Activated naive CD4-positive, alpha-beta T cell treated with Interleukin-2 at 50 U/mL for 16 hours (primary cell): Measurements from ENCODE around the gene GIPR.
"Not testable (repeated sequence)": the region's sequence is repeated elsewhere in the genome, so short reads cannot be mapped to it uniquely, and the experiment has no call there.

ENCODE experiments used
- DNase-seq: peaks from one replicate; pipeline ENCODE4 v3.0.0-alpha.2; 2020

The GIPR gene

DNA sequence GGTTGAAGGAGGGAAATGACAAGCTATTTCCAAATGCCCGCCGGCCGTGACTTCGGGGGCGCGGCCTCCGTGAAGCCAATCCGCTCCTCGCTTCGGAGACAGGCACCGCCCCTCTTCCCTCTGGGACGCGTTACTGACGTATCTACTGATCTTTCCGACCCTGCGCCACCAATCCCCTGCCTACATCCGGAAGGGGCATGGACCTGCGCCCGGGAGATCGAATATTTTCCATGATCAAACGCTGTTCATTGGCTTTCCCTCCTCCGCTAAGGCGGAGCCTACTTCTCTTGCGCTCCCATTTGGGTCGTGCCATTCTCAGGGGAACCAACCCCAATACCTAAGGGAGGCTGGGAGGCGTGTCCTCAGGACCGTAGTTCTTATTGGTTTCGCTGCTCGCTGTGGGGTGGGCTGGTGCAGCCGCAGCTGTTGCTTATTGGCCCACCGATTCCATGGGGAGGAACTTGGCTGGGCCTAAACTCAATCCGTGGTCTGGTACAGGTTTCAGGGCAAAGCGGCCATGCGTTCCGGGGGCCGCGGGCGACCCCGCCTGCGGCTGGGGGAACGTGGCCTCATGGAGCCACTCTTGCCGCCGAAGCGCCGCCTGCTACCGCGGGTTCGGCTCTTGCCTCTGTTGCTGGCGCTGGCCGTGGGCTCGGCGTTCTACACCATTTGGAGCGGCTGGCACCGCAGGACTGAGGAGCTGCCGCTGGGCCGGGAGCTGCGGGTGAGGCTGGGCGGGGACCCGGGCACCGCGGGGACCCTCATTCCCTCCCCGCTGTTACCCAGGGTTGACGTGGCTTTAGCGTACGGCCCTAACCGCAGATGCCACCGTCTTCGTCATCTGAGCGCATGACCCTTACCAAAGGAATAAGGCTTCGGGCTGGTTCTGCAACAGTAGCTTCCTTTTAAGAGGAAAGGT is 24.4 kb downstream of the GIPR start, which contains the start of gene QPCTL:
QPCTL (plus strand) TSS at position 480 of the 919 bp plus-strand sequence; CDS start at position 518, 38 bp downstream.
- peak; percentile 98 for DNase-seq

DNA sequence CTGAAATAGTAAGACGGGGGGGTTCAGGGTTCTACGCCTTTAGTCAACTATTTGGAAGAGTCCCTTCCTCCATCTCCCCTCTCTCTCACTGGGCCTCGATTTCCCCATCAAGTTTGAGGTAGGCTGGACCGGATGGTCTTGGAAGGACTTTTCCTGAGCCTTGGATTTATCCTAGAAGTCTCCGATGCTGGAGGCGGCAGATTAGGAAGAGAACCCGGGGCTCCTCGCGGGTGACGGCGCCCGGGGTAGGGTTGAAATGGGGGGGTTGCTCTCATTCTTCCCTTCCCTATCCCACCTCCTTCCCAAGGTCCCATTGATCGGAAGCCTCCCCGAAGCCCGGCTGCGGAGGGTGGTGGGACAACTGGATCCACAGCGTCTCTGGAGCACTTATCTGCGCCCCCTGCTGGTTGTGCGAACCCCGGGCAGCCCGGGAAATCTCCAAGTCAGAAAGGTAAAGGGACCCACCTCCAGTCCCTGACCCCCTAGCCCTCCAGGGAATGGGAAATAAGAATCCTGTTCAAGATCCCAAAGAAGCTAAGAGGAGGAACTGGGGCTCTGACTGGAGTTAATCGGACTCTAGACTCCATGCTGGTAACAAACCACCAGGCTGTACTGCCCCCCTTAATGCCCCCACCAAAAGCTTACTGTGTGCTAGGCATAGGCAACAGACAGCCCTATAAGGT is 25.2 kb downstream of the GIPR start:
- DNase-seq = peak; percentile 80

DNA sequence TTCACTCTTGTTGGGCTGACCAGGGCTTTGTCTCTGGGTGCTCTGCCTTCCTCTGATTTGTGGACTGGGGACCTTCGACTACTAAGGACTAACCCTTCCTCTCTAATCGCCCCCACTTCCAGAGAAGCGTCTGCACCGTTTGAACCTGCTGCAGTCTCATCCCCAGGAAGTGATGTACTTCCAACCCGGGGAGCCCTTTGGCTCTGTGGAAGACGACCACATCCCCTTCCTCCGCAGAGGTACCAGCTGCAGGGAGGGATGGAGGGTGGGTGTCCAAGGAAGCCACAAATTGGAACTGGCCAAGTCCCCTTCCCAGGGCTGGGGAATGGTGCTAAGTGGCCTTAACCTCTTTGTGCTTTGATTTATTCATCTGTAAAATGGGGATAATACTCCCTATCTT is 33.7 kb downstream of the GIPR start:
- DNase-seq = no peak

DNA sequence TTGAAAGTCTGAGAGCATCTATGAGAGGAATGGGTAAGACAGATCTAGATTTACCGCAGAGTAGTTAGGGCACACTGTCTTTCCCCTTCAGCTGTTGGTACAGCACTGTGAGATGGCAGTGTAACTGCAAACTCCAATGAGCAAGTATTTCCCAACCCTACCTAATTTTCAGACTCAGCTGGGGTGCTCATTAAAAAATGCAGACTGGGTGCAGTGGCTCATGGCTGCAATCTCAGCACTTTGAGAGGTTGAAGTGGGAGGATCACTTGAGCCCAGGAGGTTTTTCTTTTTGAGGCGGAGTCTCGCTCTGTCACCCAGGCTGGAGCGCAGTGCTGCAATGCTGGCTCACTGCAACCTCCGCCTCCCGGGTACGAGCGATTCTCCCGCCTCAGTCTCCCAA is 37.1 kb downstream of the GIPR start:
- no peak for DNase-seq

DNA sequence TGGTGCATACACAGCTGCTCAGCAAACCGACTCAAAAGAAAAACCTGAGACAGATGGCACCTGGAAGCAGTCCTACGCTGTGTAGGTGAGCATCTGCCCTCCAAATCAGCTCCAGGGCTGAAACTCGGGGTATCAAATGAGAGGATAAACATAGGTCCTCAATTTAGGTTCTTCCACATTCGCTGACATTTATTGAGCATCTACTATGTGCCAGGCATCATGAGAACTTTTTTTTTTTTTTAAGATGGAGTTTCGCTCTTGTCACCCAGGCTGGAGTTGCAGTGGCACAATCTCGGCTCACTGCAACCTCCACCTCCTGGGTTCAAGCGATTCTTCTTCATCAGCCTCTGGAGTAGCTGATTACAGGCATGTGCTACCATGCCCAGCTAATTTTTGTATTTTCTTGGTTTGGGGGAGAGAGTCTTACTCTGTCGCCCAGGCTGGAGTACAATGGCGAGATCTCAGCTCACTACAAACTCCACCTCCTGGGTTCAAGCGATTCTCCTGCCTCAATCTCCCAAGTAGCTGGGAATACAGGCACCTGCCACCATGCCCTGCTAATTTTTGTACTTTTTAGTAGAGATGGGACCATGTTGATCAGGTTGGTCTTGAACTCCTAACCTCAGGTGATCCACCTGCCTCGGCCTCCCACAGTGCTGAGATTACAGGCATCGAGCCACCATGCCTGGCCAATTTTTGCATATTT is 37.8 kb downstream of the GIPR start:
- no peak for DNase-seq

DNA sequence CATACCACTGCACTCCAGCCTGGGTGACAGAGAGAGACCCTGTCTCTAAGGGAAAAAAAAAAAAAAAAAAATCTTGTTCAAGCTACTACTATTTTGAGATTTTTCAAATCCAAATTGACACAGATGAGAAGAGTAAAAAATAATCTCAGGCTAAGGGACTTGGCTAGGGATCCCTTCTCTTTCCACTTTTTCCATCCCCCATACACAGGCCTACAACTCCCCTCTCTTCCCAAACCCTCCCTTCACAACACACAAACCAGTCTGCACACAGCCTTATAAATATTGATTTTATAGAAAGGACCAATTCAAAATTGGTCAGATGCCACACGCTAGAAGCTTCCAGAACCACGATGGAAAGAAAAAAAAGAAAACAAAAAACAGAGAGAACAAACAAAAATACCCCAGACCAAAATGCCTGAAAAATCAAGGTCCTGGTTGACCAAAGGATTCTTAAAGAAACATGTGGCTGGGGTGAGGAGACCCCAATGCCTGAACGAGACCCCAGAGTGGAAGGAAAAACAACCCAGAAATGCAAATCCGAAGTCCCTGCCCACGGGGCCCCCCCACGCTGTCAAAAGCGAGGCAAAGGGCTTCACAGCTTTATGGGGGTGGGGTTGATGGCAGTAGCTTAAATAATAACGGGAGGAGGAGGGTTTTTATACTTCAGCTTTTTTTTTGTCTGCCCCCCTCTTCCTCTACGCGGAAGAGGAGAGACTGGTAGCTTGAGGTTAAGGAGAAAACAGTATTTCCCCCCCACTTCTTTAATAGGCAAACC is 42.5 kb downstream of the GIPR start:
- no peak for DNase-seq

DNA sequence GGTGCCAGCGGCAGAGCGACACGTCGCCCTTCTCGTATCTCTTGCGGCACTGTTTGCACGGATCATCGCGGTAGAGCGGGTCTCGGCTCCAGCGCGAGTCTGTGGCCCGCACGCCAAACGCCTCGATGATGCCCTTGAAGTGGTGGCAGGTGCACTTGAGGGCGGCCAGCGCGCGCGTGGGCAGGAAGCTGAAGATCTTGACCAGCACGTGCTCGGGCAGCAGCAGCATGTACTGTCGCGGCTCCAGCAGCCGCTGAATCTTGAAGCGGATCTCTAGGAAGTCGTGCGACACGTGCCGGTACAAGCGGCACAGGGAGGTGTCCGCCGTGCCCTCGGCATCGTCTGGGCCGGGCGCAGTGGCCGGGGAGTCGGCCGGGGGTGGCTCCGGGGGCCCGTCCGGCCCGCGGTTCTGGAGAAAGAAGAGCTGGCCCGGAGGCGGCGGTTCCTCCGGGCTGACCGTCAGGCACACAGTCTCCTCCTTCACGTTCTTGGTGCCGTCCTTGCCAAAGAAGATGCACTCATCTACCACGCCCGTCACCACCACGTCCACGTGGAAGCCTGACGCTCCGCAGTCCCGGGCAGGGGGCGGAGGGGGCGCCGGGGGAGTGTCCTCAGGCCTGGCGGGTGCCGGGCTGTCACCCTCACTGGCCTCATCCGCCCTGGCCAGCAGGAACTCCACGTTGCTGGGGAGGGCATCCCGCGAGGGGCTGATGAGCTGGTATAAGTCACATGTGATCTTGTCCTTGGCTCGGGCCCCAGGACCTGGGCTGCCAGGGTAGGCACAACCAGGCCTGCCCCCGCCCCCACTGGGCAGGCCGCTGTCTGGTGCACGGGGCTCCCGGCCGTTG is 44.1 kb downstream of the GIPR start:
- no peak for DNase-seq

DNA sequence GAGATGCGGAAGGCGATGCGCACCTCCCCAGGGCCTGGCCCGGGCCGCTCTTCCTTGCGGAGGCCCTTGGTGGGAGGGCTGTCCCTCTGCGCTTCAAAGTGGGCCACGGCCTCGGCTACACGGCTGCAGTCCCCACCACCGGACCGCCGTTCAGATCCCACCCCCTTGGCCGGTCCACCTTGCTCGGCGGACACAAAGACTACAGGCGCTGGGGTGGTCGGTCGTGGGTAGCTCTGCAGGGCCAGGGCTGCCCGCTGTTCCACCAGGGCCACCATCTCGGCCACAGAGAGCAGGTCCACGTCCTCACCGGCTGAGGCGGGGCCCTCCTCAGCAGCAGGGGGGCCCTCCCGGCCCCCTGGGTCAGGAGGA is 44.7 kb downstream of the GIPR start:
- no peak for DNase-seq

DNA sequence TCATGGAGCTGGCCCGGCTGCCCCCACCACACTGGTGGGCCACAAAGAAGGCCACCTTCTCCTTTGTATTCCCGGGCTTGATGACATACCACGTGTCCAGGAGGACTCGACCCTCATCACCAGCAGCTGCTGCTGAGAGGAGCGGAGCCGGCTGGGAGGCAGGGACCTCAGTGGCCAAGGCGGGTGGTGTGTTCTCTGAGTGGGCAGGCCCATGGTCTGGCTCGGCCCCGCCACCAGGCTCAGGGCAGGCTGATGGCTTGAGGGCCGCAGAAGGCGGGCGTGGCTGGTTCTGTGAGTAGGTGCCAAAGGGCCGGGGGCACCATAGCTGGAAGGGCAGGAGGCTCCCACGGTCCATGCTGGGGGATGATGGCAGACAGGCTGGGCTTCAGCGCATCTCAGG is 45.1 kb downstream of the GIPR start:
- DNase-seq = no peak

DNA sequence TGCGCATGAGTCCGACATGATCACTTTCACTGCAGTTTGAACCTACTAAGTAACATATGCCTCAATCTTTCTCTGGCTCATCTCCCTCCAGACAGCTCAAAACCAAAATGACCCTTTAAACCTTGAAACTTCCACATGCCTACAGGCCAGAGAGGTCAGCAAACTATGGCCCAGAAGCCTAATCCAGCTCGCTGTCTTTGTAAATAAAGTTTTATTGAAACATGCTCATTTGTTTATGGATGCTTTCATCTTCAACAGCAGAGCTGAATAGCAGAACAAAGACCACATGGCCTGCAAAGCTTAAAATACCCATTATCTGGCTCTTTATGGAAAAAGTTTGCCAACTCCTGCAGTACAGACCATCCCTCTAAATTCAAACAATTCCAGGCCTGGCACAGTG is 47.1 kb downstream of the GIPR start:
- no peak for DNase-seq

DNA sequence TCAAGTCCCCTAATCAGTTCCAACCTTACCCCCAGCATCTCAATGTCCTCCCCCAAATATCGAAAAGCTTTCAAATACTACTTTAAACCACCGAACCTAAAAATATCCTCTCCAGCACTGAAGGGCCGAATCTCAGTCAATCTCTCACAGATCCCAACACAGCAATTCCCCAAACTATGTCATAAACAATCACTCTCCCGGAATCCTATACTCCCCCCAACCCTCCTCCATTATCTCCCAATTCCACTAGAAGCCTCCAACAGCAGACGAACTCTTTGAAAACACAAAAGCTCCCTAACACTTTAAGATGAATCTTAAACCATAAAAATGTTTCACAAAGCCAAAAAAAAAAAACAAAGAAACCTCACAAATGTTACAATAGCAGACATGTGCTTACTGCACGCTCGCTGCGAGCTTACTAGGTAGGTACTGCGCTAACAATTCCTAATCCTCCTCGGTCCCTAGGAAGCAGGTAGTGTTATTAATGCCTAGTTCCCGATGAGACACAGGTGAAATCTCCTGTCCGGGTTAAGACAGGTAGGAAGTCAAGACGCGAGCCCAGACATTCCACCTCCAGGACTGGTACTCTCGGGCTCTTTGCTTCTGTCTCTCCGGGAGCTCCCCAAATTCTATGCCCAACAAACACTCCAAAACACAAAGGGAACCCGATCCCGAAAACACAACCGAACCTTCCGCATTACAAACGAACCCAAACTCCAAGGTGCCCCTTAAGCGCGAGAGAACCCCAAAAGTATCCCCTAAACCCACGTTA is 48.5 kb downstream of the GIPR start:
- DNase-seq = peak; percentile 14

DNA sequence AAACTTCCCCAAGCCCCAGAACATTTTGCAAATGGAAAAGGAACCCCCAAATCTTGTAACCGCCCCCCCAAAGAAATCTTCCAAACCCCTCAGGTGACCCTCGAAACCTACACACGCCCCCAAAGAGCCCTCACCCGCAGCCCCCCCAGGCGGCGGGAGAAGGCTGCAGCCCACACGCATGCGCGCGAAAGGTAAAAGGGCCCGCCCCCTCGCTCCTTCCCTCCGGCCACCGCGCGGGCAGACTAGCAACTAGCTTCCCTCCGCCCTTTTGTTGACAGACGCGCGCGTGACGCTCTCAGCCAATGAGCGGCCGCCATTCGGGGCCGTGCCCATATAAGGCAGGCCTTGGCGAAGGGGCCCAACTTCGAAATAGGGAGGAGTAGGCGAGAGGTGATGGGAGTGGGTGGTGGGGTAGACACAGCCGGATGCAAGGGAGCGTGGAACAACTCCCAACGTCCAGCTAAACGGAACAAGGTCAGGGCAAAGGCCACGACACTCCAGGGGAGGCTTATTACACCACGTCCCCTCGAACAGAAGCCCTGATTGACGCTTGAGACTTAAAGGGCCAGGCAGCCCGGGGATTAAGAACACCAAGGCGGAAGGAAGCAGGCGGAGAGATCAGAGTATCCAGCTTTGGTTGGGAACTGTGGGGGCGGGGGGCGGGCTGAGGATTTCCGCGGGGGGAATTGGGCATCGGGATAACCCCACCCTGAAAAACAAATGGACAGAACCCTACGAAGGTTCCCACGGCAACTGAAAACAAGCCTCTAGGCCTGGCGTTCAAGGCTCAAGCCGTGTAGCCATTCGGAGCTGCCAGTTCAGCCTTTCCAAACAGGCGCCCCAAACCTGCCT is 49.3 kb downstream of the GIPR start:
- peak; percentile 97 for DNase-seq

DNA sequence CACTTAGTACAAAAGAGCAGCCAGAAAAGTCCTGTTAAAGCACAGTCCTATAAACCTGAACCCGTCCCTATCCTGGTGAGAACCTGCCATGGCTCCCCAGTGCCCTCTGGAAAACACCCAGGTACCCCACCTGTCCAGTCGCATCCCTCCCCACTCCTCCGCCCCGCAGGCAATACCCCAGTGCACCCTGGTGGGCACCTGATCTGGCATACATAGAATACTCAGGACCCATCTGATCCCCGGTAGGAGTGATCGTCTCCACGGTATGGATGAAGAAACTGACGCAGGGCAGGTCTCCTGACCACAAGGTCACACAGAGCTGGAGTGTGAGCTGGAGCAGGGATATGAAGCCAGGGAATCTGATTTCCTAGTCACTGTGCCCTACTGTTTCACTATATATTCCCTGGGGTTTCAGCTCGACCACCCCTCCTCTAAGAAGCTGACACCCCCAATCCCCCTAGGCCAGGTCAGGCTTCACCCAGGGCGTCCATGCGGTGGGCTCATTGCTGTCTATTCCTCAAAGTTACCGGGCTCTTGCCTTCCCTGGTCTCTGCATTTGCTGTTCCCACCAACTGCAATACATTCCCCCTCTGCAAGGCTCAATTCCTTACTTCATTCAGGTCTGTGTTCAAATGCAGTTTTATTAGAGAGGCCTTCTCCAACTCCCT is 50.1 kb downstream of the GIPR start:
- DNase-seq = no peak

DNA sequence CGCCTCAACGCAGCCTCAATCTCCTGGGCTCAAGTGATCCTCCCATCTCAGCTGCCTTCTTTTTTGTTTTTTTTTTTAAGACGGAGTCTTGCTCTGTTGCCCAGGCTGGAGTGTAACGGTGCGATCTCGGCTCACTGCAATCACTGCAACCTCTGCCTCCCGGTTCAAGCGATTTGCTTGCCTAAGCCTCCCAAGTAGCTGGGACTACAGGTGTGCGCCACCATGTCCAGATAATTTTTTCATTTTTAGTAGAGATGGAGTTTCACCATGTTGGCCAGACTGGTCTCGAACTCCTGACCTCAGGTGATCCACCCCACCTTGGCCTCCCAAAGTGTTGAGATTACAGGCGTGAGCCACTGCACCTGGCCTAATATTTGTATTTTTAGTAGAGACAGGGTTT is 52.0 kb downstream of the GIPR start:
- DNase-seq = not testable (repeated sequence)

DNA sequence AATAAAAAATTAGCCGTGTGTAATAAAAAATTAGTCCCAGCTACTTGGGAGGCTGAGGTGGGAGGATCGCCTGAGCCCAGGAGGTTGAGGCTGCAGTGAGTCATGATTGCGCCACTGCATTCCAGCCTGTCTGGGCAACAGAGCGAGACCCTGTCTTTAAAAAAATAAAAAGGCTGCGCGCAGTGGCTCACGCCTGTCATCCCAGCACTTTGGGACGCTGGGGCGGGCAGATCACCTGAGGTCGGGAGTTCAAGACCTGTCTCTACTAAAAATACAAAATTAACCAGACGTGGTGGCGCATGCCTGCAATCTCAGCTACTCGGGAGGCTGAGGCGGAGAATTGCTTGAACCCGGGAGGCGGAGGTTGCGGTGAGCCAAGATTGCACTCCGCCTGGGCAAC is 60.7 kb downstream of the GIPR start:
- DNase-seq = not testable (repeated sequence)

DNA sequence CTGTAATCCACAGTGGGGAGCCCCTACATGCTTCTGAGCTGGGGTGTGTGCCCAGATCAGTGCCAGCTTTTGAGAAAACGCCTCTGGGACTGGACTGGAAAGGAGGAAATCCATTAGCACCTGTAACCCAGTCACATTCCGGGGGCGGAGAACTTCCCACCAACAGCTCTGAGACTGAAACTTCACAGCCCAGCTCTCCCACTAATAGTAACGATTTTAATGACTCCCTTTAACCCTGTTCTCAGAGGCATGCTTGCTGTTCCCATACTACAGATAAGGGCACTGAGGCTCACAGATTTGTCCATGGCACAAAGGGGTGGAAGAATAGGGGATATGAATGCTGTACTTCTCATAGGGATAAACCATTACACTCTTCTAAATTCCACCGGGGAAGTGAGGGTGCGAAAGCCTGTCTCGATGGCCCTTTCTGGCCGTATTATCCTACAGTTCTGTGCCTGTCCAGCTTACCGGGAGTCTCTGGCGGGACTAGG is 61.8 kb downstream of the GIPR start:
- DNase-seq = peak; percentile 37

DNA sequence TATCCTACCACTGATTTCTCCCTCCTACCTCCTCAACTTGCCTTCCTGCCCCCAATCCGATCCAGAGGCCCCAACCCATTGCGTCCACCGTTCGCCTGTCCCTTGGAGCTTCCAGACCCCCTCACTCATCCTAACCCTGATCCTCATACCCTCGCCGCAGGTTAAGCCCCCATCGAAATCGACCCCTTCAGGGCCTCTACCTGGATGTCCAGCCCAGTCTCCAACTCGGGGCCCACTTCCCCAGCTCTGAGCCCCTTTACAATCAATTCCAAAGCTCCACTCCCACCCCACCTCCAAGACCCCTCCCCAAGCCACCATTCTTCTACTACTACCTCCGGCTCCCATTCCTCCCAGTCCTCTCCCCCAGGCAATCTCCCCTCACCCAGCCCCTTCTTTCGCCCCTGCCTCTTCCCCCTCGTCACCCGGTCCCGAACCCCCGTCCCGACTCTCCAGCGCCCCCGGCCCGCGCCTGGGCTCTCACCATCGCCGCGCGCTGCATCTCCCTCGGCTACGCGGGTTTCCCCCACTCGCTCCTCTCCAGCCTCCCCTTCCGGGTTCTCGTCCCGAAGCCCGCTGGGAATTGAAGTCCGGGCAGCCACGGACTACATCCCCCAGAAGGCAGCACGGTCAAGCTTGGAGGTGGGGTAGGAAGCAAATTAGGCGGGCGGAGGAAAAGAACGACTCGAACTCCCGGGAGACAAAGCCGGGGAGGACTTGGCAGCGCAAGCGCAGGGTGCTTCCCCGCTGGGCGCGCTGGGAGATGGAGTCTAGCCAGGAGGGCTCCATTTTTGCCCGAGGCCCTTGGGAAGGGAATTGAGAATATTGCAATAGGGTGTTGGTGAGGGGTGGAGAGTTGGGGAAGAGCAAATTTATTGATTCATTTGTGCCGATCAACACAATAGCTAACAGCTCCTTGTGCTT is 62.6 kb downstream of the GIPR start, which contains the start of gene FBXO46:
FBXO46 (minus strand) TSS at position 529 of the 921 bp plus-strand sequence. CDS start 17,401 bp downstream, outside the sequence.
- DNase-seq = peak; percentile 95
